Suprapubic skin (tissue), 4 donors: ENCODE data around the gene DIP2C.

Experiments used
- POLR2A ChIP-seq, 2 donors: fragments of 450-650 bp; IDR thresholded peaks; one replicate each; pipeline ENCODE4 v1.6.1; 2017; ENCODE audit warnings: antibody characterized with exemption in 2 of 2, mild to moderate bottlenecking in 2 of 2, moderate library complexity in 2 of 2
- POLR2AphosphoS5 ChIP-seq, 3 donors: sonication (generic); formaldehyde crosslinking; IDR thresholded peaks; one replicate each; pipeline ENCODE4 v1.6.1; 2017; ENCODE audit warnings: antibody characterized with exemption in 3 of 3
- TF ChIP-seq, protein P1 (sequence below), 2 donors: fragments of 200-600 bp in 1 of 2; fragments of 450-650 bp in 1 of 2; sonication (generic) in 1 of 2; IDR thresholded peaks; one replicate each; pipeline ENCODE4 v1.5.1; 2016 to 2019; ENCODE audit warnings: antibody characterized with exemption in 2 of 2, mild to moderate bottlenecking in 1 of 2, moderate library complexity in 1 of 2

DNA sequence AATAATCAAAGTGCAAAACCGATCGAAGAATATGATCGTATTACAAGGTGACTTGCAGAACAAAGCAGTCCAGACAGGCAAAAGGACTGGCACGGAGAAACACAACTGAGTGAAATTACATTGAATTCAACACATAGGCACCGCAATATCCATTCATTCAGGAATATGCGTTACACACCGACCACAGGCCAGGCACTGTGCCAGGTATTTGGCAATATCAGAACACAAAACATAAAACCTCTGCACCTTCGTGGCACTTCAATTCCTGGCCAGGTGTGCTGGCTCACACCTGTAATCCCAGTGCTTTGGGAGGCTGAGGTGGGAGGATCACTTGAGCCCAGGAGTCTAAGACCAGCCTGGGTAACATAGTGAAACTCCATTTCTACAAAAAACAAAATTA lies 187.9 kb downstream of the DIP2C start:
- no peak for TF ChIP-seq POLR2AphosphoS5 (IDR thresholded peaks at IDR 0.05)
- TF ChIP-seq, protein P1, sequence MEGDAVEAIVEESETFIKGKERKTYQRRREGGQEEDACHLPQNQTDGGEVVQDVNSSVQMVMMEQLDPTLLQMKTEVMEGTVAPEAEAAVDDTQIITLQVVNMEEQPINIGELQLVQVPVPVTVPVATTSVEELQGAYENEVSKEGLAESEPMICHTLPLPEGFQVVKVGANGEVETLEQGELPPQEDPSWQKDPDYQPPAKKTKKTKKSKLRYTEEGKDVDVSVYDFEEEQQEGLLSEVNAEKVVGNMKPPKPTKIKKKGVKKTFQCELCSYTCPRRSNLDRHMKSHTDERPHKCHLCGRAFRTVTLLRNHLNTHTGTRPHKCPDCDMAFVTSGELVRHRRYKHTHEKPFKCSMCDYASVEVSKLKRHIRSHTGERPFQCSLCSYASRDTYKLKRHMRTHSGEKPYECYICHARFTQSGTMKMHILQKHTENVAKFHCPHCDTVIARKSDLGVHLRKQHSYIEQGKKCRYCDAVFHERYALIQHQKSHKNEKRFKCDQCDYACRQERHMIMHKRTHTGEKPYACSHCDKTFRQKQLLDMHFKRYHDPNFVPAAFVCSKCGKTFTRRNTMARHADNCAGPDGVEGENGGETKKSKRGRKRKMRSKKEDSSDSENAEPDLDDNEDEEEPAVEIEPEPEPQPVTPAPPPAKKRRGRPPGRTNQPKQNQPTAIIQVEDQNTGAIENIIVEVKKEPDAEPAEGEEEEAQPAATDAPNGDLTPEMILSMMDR (IDR thresholded peaks at IDR 0.05): no peak
- TF ChIP-seq POLR2A (IDR thresholded peaks at IDR 0.05): no peak
